Stimulated activated CD4-positive, alpha-beta T cell treated with anti-CD3 and anti-CD28 coated beads, Interleukin-4, amount 100 ng/mL, for 4 hours (primary cell): ENCODE data around the gene TMEM271.
"Not testable (repeated sequence)": the region's sequence is repeated elsewhere in the genome, so short reads cannot be mapped to it uniquely, and the experiment has no call there.

ENCODE experiments used
- DNase-seq, 2 experiments: peaks; one replicate each; pipeline ENCODE4 v3.0.0-alpha.2; 2020

Gene TMEM271

GRCh38 chr4:578451-579443 lies 2.7 kb upstream of the TMEM271 start:
- DNase-seq, result no peak

GRCh38 chr4:577499-578450 lies 1.7 kb upstream of the TMEM271 start:
- peak; percentile 15 to 19 for DNase-seq

- DNase-seq, result no peak
These were observed 950 bp upstream of the TMEM271 start for GRCh38 chr4:576991-577498.

GRCh38 chr4:575281-576141 lies 584 bp downstream of the TMEM271 start:
- DNase-seq, result peak in 1 of 2 experiments; percentile 18

DNA sequence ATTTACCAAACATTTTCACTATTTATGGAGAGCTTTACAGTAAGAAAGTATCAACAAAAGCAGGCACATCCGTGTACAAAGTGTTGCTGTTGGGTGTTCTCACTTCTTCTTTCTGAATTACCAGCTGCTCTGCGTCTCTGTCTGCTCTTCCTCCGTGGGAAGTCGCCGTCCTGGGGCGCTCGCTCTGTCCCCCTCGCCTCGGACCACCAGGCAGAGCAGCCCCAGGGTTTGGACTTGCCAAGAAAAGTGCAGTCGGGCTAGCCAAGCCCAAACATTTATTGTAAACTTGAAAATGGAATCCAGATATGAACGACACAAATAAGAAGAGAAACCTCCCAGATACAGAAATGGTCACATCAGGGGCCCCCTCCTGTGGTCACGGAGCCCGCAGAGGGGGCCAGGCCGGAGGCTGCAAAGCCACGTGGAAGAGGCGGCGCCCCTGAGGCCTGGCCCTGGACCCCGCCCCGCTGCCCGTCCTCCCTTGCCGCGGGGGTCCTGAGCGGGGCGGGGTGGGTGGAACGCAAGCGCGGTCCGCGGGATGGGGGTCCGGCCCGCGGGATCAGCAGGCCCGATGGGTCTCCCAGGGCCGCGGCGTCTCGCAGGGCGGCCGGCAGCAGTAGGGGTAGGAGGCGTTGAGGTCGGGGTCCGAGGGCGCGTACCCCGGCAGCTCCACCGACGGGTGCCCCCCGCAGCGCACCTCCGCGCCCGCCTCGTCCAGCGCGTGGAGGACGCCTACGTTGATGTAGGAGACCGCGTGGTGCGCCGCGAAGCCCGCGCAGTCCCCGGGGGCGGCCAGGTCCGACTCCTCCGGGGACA lies 1.5 kb downstream of the TMEM271 start:
- no peak for DNase-seq

GRCh38 chr4:573122-573892 lies 2.8 kb downstream of the TMEM271 start:
- no peak for DNase-seq

GRCh38 chr4:572594-572993 lies 3.5 kb downstream of the TMEM271 start:
- DNase-seq, result no peak

DNA sequence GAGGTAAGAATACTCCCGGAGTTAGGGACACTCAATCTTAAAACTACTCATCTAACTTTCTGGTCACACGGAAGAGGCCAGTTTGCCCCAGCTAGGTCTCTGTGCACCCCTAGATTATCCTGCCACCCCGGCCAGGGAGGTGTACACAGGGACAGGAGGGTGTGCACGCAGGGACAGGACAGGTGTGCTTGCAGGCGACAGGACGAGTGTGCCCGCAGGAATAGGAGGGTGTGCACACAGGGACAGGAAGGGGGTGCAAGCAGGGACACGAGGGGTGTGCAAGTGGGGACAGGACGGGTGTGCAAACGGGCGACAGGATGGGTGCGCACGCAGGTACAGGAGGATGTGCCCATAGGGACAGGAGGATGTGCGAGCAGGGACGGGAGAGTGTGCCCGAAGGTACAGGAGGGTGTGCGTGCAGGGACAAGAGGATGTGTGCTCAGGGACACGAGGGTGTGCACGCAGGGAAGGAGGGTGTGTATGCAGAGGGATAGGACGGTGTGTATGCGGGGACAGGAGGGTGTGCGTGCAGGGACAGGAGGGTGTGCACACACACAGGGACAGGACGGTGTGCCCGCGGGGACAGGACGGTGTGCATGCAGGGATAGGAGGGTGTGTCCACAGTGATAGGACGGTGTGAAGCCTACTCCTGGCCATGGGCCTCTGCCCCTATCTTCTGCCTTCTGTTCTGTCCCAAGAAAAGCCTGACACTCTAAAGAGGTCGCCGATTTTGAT lies 4.1 kb downstream of the TMEM271 start:
- no peak for DNase-seq

DNA sequence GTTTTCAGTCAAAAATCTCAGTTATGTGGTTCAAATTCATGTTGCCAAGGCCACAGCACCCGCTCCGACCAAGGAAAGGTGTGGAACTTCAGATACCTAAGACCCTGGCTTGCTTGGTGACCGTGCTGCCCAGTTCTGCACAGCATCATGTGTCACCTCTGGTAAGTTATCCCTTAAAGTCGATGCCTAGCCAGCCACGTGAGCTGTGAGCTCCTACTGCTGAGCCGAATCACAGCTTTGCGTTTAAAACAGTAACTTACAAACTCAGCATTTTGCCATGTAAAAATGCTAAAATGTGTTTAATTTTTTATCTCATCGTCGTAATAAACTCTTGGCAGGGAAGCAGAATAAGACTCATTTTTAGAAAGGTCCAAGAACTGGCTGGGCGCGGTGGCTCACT lies 5.3 kb downstream of the TMEM271 start:
- no peak for DNase-seq

DNA sequence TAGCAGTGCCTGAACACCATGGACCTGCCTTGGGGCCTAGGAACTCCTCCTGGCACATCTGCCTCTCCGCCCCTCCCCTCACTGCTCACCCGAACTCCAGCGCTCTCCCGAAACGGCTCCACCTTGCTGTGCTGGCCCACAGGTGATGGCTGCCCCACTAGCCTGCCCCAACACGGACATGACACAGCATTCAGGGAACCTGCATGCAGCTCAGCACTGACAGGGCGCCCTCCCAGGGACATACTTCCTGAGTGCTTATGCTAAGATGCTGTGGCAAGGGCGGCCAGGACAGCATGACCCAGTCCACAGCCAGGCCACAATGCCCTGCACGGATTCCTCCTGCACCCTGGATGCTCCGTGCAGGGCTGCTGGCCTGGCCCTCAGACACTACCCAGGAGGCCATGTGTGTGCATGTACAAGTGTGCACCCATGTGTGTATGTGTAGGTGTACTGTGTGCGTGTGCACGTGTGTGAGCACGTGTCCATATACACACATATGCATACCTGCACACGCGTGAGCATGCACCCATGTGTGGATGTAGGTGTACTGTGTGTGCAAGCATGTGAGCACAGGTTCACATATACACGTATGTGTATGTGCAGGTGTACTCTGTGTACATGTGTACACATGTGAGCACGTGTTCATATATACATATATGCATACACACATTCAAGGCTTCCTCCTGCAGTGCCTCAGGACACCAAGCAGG lies 6.0 kb downstream of the TMEM271 start:
- no peak for DNase-seq

DNA sequence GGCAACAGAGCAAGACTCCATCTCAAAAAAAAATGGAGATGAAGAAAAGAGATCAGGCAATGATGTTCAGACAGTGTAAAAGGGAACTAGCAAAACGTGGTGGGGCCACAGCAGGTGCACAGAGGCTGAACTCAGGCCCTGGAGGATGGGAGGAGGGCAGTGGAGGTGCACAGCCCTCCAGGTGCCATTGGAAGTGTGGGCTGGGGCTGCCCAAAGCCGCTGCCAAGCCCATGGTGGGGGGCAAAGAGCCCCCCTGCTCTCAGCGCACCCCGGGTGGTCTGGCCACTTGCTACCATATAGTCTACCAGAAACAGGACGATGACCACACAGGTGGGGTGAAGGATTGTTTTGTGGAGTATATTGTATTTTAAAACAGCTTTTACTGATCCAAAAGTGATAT lies 7.1 kb downstream of the TMEM271 start:
- no peak for DNase-seq

- no peak for DNase-seq
These were observed 7.8 kb downstream of the TMEM271 start for GRCh38 chr4:568351-568652.

DNA sequence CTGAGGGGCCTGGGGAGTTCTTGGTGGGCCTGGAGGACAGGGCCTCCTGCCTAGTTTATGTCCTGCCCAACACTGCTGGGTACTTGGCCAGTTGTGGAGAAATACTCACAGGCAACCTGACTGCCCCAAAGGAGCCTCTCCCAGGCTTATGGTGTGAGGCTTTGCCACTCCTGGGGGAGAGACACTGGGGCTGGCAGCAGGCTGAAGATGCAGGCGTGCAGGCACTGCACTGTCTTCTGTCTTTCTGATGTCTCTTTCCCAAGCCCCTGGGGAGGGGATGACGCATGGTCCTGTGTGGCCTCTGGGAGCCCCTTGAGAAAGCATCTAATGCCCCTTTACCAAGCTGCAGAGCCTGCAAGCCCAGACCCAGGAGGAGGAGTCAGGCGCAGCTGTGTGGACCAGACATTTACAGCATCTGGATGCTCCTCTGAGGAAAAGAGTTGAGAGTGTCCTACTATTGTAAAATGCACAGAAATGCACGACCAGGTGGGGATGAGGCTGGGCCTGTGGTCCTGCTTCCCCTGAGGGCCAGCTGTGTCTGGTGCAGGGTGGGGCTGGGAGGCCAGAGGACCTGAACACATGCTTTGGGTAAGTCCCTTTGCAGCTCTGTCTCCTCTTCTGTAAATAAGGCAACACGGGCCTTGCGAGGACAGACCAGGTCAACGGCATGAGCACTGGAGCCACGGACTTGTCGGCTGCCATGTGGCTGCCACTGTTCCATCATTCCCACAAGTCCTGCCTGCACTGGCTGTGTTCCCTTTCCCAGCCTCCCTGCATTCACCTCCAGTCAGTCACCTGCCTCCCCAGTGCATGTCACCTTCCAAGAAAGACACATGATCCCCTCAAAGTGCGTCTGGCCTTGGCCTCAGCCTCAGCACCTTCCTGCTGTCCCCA lies 8.4 kb downstream of the TMEM271 start:
- no peak for DNase-seq

GRCh38 chr4:566508-567295 lies 9.4 kb downstream of the TMEM271 start:
- DNase-seq, result no peak

- DNase-seq, result no peak
These were observed 10.1 kb downstream of the TMEM271 start for GRCh38 chr4:566035-566434.

GRCh38 chr4:565614-566013 lies 10.5 kb downstream of the TMEM271 start:
- DNase-seq, result not testable (repeated sequence)

DNA sequence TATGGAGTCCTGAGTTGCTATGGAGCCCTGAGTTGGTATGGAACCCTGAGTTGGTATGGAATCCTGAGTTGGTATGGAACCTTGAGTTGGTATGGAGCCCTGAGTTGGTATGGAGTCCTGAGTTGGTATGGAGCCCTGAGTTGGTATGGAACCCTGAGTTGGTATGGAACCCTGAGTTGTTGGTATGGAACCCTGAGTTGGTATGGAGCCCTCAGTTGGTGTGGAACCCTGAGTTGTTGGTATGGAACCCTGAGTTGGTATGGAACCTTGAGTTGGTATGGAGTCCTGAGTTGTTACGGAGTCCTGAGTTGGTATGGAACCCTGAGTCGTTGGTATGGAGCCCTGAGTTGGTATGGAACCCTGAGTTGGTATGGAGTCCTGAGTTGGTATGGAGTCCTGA lies 13.6 kb downstream of the TMEM271 start:
- DNase-seq, result not testable (repeated sequence)
